Measurements from ENCODE around the gene EVPL.

DNA sequence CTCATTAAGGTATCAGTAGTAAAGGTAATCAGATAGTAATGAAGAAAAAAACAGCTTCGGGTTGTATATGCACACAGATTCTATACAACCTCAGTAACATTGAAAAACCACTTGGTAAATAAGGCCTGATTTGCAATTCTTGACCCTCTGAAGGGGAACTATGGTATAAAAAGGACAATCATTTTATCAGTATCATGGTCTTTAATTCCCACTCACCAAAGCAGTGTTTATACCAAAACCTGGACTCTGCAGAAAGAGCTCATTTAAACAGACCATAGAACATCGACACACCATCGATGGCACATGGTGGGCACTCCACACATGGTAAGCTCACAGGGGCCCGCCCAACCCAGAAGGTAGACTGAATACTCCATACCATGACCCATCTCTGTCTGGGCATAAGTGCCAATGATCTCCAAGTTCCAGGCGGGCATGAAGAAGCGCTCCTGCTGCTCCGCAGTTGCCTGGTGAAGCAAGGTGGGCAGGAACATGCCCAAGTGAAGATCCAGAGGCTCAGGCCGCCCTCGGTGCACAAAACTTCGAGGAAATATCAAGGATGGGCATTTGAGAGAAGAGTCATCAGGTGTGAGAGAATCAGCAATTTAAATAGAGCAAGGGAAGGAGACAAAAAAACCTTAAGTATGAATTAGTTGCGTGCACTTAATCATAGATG lies 67.1 kb downstream of the EVPL start:
- no peak for TF ChIP-seq POLR2AphosphoS5 (IDR thresholded peaks at IDR 0.05; ENCODE audit: low read depth, low read length)
- TF ChIP-seq, protein P1, sequence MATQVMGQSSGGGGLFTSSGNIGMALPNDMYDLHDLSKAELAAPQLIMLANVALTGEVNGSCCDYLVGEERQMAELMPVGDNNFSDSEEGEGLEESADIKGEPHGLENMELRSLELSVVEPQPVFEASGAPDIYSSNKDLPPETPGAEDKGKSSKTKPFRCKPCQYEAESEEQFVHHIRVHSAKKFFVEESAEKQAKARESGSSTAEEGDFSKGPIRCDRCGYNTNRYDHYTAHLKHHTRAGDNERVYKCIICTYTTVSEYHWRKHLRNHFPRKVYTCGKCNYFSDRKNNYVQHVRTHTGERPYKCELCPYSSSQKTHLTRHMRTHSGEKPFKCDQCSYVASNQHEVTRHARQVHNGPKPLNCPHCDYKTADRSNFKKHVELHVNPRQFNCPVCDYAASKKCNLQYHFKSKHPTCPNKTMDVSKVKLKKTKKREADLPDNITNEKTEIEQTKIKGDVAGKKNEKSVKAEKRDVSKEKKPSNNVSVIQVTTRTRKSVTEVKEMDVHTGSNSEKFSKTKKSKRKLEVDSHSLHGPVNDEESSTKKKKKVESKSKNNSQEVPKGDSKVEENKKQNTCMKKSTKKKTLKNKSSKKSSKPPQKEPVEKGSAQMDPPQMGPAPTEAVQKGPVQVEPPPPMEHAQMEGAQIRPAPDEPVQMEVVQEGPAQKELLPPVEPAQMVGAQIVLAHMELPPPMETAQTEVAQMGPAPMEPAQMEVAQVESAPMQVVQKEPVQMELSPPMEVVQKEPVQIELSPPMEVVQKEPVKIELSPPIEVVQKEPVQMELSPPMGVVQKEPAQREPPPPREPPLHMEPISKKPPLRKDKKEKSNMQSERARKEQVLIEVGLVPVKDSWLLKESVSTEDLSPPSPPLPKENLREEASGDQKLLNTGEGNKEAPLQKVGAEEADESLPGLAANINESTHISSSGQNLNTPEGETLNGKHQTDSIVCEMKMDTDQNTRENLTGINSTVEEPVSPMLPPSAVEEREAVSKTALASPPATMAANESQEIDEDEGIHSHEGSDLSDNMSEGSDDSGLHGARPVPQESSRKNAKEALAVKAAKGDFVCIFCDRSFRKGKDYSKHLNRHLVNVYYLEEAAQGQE (IDR thresholded peaks at IDR 0.05; ENCODE audit: insufficient read depth in 1 of 2, low read depth in 2 of 2, low read length in 2 of 2) = no peak
